NCI-H69 (cell line): ENCODE measurements around the gene C1QTNF6.
A peak's percentile ranks its signal among the peaks of the same experiment; 100 is the strongest.
"Not testable (repeated sequence)": the region's sequence is repeated elsewhere in the genome, so short reads cannot be mapped to it uniquely, and the experiment has no call there.

Source experiments
- DNase-seq: peaks from one replicate; lab custom pipeline; 2025; lab: John Stamatoyannopoulos, UW

The C1QTNF6 gene

DNA sequence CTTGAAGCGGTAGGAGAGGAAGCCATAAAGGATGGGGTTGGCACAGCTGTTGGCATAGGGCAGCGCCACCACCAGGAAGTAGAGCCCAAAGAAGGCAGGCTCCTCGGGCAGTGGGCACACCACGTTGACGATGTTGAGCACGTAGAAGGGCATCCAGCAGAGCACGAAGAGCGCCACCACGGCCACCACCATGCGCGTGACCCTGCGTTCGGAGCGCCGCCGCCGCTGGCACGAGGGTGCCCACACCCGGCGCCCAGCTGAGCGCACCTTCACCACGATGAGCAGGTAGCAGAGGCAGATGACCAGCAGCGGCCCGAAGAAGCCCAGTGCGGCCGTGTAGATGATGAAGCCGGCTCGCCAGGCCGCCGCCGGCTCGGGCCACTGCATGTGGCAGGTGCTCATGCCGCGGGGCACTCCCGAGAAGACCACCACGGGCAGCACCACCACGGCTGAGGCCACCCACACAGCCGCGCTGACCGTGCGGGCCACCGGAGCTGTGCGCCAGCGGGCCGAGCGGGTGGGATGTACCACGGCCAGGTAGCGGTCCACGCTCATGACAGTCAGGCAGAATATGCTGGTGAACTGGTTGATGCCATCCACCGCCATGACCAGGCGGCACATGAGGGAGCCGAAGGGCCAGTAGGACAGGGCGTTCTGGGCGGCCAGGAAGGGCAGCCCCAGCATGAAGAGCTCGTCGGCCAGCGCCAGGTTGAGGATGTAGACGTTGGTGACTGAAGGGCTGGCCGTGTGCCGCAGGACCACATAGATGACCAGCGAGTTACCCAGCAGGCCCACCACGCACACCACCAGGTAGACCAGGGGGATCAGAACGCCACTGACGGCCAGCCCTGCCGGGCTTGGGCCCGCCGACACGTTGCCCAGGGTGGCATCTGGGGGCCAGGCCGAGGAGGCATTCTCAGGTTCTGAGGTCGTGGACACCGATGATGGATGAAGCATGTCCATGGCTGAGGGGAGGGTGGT is 19.1 kb upstream of the C1QTNF6 start:
- no peak for DNase-seq

DNA sequence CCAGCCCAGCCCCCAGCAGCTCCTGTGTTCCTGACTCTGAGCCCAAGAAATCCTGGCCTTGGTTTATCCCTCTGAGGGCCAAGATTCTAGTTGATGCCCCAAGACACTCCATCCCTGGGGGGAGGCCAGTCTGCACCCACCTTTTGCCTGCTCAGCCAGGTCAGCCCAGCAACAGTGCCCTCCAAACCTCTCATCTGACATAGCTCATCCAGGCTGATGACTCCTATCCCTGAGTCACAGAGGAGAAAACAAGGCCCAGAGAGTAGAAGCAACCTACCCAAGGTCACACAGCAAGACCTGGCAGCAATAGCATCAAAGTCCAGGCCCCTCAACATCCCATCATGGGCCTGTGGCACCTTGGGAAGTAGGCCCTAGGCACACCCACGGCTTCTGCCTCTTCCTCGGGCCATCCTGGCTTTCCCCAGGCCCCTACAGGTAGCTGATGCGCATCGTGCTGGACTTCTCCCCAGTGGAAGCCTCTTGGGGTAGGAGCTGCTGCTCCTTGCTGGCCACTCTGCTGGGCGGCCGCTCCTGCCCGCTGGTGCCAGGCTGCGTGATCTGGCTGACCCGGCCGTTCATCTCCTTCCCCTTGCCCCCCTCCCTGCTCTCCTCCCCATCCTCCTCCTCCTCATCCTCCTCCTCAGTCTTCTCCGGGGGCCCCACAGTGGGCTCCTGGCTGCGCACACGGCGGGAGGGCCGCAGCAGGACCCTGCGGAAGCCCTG is 18.2 kb upstream of the C1QTNF6 start:
- DNase-seq = no peak

DNA sequence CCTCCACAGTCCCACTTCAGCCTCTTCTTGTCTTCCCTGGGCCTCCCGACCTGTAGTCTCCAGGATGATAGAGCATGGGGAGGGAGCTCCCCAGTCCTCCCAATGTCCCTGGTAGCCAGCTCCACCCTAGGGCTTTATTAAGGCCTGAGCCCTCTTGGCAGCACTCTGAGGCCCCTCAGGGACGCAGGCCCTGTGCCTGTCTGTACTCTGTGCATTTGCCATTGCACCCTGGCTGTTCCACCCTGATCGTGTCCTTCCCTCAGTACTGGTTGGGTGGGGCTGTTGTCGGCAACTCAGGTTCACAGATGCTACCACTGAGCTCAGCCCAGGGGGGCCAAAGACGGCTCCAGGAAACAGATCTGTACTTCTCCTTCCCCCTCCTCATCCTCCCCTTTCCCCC is 17.0 kb upstream of the C1QTNF6 start:
- DNase-seq = no peak

DNA sequence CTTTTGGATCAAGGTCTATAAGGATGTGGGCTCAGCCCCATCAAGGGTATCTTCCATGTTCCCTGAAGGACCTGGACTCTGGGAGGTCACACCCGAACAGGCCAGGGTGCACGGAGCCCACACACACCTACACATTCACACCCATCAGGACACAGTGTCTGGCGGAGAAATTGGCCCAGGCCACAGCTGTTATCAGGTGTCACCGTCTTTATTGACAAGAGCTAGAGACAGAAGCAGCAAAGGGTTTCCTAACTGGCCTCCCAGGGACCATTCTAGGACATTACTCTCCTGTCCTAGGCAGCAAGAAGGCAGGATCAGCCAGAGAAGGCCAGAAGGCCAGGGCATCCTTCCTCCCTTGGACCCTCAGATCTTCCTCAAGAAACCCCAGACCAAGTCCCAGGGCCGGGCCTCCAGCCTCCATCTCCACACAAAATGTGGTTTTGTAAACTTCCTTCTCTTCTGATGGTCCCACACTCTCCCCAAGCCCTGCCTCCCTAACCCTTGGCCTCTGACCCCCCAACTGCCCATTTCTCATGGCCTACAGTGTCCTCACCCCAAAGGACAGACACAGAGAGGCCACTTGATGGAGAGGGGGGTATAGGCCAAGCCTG is 16.1 kb upstream of the C1QTNF6 start:
- no peak for DNase-seq

DNA sequence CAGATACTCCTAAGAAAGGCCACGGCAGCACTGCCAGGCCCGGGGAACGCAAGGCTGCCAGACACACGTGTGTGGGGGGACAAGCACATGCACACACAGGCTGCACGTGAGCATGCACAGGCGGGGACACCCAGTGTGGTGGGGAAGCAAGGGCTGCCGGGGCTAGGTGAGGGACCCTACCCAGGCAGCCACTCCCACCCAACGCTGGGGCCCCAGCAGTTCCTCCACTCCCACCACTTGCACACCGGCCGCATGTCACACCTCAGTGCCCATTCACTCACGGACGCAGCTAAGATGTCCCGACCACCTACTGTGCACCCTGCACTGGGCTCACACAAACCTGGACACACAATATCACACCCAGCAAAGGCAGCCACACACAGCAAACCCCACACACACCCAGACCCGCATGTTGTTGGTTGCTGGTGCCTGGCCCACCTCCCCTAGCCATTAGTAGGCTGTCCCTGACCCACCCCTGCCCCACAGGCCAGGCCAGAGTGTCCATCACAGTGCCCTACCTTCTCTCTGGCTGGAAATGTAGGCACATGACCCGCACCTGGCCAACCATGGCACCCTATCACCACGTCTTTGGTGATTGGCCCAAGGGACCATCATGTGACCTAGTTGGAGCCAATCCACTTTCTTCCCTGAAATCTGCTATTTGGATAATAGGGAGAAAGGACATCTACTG is 15.5 kb upstream of the C1QTNF6 start:
- no peak for DNase-seq

DNA sequence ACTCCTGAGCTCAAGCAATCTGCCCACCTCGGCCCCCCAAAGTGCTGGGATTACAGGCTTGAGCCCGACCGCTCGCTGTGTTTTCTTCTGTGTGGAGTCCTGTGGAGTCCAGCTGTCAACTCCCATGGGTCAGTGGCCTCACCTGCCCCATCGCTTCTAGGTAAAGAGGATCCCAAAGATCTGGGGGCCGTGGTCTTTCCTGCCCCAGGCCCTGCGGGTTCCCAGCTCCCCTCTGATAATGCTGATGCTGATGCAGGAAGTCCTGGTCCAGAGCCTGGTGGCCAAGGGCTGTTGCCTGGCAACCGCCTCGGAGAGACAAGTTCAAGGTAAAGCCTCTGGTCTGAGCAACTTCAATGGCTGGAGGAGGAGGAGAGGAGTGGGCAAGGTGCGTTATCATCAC is 14.7 kb upstream of the C1QTNF6 start:
- DNase-seq = no peak

DNA sequence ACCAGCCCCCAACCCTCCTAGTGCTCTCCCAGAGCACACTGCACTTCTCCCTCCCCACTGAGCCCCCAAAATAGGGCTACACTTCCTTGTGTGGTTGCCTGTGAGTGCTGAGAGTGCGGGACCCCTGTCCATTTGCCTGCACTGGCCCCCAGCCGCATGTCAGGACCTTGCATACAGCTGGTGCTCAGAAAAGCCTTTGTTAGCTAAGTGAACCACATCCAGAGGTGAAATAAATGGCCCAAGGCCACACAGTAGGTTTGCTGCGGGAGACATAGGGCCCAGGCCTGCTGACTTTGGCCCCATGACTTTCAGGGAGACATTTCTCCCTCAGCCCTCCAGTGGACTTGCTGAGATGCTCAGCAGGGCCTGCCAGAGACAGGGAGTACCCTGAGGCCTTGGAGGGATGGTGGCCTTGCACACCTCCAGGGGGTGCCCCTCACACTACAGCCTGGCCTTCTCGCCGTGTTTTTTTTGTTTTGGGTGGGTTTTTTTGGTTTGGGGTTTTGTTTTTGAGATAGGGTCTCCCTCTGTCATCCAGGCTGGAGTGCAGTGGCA is 14.0 kb upstream of the C1QTNF6 start:
- no peak for DNase-seq

DNA sequence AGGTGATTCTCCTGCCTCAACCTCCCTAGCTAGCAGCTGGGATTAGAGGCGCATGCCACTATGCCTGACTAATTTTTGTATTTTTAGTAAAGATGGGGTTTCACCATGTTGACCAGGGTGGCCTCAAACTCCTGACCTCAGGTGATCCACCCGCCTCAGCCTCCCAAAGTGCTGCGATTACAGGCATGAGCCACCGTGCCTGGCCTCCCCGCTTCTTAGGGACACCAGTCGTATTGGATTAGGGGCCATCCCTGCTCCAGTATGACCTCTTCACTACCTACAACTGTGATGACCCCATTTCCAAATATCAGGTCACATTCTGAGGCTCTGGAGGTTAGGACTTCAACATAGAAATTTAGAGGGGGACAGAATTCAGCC is 13.4 kb upstream of the C1QTNF6 start:
- DNase-seq = not testable (repeated sequence)

DNA sequence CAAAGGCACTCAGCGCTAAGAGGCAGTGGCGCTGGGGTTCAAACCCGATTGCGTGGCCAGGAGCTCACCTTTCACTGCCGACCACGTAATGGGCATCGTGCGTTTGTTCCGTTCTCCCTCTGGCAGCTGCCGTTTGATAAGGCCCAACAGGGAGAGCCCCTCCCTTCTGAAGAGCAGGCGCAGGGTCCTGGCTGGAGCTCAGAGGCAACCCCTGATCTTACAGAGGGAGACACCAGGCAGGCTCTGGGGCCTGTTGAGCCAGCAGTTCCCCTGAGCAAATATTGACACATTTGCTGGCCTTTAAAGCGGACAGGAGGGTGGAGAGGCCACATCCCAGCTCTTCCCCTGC is 11.7 kb upstream of the C1QTNF6 start:
- DNase-seq = peak; percentile 70

DNA sequence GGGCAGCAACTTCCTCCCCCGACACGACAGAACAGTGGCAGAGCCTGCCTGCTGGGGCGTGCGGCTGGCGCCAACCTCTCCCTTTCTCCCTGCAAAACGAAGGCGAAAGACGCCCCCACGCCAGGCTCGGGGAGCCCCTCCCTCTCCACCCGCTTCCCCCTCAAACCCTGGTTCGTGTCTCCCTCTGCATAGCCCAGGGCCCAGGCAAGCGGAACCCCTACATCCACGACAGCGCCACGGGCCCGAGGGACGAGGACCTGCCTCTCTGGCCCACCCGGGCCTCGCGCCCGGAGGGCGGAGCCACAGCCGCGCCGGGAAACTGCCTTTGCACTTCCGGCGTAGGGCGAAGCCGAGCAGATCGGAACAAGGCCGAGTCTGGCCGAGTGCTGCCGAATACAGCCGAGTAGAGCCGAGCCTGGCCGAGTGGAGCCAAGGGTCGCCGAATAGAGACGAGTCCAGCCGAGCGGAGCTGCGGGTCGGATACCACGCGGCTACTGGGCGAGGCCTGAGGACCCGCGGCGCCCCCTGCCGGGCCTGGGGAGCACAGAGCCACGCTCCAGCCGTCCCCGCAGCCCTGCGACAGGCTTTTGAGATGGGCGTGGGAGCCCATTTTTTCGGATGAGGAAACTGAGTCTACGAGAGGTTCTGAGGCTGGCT is 11.2 kb upstream of the C1QTNF6 start:
- peak; percentile 97 for DNase-seq

DNA sequence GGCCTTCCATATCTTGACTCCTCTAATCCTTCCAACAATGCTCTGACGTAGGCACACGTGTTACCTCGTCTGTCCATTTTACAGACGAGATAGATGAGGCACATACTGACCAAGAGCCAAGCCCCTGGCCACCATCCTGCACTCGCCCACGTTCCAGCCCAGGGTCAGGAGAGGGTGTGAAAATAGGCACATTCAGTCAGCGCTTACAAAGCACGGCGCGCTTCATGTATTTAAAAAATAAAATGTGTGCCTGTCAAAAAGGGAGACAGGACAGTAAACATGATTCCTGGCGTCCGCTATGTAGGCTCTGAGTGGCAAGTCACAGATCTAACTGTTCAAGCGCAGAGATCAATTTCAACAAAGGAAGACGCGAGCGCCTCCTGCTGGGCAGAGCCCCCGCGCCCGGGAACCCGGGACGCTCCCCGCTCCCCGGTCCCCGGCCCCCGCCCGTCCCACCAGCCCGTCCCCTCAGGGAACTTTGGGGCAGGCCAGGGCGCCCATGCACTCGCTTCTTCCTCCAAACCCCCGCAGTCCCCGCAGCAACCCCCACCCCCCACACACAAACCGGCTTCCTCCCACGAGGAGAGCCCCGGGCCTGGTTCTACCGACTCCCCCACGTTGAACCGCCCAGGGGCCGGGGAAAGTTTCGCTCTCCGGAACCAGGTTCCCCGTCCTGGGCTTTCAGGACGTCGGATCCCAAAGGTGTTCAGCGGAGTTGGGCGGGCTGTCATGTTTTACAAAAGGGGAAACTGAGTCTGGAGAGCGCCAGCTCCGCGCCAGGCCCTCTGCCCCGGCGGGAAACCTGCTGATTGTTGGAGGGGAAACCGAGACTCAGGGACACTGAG is 10.4 kb upstream of the C1QTNF6 start:
- DNase-seq = peak; percentile 33

DNA sequence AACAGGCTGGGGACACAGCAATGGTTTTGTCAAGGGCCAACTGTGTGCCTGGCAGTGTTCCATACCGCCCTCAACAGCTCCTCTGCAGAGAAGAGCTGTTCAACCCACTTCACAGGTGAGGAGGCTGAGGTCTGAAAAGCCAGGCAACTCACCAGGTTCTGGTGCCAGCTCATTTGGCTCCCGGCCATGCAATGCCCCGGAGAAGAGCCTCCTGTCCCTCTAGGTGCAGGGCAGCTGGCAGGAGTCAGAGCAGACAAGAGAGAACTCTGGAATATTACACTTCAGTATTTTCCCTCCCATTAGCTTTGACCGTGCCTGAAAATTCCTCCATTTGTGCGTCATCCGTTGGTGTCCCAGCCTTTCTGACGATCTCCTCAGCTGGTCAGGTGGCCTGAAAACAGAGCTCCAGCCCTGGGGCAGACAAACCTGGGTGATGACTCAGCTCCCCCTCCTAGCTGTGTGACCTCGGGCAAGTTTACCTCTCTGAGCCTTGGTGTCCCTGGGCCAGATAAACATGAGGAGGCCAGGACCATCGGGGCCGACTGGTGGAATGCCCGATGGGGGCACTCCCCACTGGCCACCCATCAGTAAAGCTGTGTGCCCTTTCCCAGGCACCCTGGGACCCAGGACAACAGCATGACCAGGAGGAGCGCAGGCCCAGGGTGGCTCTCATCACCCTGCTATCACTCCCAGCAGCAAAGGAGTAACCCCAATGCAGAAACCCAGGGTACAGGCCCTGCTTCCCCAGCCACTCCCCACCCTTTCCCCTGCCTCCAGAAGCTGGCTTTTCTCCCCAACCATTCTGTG is 9.6 kb upstream of the C1QTNF6 start:
- DNase-seq = no peak

DNA sequence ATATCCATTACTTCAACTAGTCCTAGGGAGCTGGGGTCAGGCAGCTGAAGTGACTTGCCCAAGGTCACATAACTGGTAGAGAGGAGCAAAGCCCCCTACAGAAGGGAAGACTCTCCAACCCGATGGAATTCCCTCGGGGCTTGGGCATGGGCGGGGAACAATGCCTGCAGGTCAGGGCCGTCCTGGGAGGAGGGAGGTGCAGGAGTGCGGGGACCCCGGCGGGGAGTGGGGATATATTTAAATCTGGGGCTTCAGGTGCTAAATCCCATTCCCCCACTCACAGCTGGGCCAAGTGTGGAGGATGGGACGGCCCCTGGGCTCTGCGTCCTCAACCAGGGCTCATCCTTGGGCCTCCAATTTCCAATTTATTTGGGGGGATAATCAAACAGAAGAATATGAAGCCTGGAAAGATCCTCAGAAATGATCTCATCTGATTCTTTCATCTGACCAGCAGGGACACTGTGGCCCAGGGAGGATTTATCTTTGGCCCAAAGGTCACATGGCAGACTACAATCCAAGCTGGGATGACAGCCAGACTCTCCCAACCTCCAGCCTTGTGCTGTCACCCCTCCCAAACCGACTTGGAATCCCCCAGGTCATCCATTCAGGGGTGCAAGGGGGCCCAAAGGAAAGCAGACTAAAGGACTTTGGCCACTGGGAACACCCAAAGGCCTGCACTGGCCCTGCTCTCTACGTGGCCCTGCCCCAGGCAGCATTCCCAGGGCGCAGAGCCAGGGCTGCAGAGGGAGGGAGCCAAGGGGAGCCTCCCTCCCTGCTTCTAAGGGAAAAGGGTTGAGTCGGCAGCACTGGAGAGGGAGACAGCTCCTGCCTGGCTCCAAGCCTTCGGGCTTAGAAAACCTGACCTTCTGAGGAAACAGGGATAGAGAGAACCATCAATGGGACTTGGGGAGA is 8.7 kb upstream of the C1QTNF6 start:
- no peak for DNase-seq

DNA sequence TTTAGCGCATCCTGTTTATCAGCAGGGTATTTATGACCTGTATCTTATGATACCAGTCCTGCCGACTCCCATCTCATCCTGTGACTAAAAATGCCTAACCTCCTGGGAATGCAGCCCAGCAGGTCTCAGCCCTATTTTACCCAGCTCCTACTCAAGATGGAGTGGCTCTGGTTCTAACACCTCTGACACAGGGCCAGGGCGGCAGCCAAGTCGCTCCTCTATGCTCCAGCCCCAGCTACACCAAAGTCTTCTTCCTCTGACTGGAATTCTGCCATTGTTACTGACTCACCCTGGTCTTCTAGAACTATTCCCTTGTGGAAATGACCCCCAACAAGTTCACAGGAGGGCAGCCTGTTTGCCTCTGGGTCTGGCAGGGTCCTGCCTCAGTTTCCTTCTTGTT is 7.9 kb upstream of the C1QTNF6 start:
- no peak for DNase-seq

DNA sequence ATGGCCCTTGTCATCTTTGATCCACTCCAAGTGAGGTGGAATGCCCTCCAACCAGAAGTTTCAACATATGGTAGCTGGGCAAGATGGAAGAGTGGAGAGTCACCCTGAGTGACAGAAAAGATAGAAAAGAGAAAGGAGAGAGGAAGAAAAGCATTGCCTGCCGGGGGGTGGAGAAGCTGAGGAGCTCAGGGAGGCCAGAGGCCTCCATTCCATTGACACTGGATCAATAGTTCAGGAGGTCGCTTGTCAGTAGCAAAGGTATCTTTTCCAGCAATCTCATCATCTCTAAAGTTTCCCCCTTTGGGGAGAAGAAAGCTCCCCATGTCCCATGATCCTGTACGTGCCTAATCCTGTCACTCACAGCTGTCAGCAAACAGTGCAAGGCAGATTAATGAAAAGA is 6.7 kb upstream of the C1QTNF6 start:
- DNase-seq = no peak

DNA sequence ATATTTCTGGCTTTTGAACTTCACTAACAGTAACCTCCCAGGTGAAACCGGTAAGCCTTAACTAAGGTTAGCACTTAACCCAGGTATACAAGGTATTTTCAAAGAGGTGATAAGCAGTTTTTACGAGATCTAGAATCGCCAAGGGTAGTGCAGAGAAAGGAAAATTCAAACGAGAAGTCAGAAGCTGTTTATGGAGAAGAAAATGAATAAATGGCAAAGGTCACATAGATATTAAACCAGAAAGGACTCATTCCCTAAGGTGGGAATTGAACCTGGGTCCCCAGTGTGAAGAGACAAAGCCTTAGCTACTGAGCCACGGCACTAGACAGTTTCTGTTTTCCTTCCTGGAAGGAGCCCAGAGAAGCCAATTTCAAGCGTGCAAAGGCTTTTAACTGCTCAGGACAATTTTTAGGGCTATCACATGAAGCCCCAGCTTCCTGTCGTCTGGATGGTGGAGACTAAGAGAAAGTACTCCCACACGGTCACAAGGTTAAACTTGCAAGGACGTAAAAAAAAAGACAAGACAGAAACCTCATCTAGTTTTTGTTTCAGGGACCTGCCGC is 5.7 kb upstream of the C1QTNF6 start:
- DNase-seq = peak; percentile 51

DNA sequence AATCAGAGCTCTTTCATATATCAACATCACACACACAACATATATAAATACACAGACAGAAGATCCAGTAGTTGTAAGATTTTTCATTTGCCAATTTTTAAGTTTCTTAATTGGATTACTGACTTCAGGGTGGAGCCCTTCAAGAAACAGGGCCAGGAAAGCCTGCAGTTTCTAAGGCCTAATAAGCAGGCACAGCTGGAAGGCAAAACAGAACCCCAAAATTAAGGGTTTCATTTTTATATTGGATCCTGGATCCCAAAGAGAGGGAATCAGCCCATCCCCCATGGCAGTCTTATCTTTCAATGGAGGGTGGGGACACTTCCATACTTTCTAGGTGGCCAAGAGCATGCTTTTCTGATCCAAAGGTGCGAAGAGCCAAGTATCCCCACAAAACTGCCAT is 4.7 kb upstream of the C1QTNF6 start:
- no peak for DNase-seq

DNA sequence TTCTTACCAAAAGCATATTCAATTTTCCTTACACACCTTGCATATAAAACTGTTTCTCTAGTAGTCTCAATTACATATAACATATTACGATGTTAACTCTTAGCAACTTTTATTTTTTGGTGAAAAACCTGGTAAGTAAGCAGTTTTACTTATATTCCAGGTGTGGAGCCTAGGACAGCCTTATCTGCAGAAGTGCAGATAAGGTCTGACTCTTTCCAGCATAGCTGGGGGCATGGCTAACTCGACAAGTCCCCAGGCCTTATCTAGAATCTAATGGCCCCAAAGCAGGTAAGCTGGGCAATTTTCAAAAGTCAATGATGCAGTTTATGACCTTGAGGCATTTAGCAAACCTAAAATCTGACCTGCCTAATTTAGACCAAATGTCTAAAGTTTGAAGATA is 4.2 kb upstream of the C1QTNF6 start:
- no peak for DNase-seq
